ENCODE measurements around the gene CES2.
"Not testable (repeated sequence)": the region's sequence is repeated elsewhere in the genome, so short reads cannot be mapped to it uniquely, and the experiment has no call there.

The CES2 gene

GRCh38 chr16:66936889-66937554 is 1.7 kb downstream of the CES2 start:
- ATAC-seq: no peak
- DNase-seq: no peak

DNA sequence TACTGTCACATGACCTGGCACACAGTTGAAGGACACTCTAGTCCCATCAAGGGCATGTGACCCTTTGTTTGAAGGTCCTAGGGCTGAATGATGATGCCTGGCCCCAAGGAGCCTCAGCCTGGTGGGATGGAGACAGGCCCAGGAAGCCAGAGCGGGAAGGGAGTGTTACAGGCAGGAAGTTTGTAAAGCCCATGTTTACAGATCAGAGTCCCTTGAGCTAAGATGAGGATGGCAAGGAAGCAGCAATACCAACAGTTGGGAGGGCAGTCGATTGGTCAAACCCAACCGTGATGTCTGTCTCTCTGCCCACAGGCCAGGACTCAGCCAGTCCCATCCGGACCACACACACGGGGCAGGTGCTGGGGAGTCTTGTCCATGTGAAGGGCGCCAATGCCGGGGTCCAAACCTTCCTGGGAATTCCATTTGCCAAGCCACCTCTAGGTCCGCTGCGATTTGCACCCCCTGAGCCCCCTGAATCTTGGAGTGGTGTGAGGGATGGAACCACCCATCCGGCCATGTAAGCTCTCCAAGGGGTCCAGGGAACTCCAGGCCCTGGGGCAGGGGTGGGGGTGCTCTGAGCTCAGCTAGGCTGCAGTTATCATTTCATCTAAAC is 2.5 kb downstream of the CES2 start:
- DNase-seq: no peak
- no peak for ATAC-seq

GRCh38 chr16:66939366-66939765 is 4.0 kb downstream of the CES2 start:
- ATAC-seq (no peak), DNase-seq (no peak)

GRCh38 chr16:66940236-66940635 is 4.9 kb downstream of the CES2 start:
- ATAC-seq (no peak), DNase-seq (no peak)

DNA sequence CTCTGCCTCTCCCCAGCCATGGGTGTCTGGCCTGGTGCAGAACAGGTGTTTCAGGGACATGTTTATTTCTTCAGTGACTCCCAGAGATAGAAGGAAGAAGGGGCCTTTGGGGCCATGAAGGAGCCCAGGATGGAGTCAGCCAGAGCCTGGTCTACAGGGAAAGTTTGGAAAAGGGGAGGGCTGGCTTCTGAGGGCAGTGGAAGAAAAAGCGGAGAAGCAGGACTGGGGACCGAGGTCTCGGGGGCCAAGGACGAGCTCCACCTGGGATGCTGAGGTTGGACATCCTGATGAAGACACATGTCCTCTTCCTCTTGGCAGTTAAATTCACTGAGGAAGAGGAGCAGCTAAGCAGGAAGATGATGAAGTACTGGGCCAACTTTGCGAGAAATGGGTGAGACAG is 7.7 kb downstream of the CES2 start:
- ATAC-seq: no peak

GRCh38 chr16:66943426-66944053 is 8.2 kb downstream of the CES2 start:
- DNase-seq (no peak), ATAC-seq (no peak)

More for the DNA sequence above, 7.7 kb downstream of the CES2 start:
- no peak for DNase-seq

DNA sequence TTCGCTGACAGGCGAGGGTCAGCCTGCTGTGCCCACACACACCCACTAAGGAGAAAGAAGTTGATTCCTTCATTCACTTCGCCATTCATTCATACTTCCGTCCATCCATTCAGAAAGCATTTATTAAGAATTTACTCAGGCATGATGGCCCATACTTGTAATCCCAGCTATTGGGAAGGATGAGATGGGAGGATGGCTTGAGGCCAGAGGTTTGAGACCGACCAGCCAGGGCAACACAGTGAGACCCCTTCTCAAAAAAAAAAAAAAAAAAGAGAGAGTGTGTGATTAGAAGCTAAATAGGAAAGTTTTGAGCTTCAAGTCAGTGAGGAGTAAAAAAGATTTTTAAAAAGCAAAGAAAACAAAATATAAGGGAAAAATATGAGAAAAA is 8.7 kb downstream of the CES2 start:
- ATAC-seq (no peak), DNase-seq (no peak)

DNA sequence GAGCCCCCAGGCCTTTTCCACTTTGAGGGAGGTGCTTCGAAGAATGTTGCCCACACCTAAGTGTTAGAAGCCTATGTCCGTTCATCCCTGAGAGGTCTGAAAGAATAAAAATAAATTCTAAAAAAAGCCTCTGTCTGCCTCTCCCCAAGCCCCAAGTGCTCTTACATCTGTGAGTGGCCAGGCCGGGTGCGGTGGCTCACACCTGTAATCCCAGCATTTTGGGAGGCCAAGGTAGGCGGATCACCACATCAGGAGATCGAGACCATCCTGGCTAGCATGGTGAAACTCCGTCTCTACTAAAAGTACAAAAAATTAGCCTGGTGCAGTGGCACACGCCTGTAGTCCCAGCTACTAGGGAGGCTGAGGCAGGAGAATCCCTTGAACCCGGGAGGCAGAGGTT is 9.7 kb downstream of the CES2 start:
- not testable (repeated sequence) for DNase-seq, ATAC-seq

- ATAC-seq: no peak
Measured at GRCh38 chr16:66945939-66946338, 10.6 kb downstream of the CES2 start.

DNA sequence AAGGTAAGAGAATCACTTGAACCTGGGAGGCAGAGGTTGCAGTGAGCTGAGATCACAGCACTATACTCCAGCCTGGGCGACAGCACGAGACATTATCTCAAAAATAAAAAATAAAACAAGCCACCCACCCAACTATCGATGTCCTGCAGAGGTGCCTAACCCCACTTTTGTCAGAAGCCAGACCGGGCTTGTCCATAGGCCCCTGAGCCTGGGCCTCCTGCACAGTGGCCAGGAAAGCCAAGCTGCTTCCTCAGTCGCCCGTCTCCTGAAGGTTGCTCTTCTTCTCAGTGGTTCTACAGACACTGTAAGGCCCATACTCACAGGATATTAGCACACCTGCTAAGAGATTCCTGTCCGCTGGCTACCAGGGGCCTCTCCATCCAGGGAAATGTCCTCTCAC is 11.2 kb downstream of the CES2 start:
- no peak for ATAC-seq

More at GRCh38 chr16:66945939-66946338, 10.6 kb downstream of the CES2 start:
- DNase-seq: no peak

DNA sequence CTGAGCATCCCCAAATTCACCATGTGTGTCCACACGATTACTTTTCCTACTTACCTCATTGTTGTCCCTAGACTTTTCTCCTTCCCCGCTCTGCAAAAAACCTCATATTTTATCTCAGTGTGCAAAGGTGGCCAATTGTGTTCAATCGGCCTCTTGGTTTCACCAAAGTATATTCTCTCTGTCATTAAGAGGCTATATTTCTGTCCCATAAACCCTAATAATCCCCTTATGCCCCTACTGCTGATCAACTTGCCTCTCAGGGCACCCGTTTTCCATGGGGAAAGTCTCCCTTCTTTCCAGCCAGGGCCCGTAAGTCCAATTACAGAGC is 11.6 kb downstream of the CES2 start:
- no peak for DNase-seq

More for the DNA sequence above, 11.2 kb downstream of the CES2 start:
- no peak for DNase-seq

DNA sequence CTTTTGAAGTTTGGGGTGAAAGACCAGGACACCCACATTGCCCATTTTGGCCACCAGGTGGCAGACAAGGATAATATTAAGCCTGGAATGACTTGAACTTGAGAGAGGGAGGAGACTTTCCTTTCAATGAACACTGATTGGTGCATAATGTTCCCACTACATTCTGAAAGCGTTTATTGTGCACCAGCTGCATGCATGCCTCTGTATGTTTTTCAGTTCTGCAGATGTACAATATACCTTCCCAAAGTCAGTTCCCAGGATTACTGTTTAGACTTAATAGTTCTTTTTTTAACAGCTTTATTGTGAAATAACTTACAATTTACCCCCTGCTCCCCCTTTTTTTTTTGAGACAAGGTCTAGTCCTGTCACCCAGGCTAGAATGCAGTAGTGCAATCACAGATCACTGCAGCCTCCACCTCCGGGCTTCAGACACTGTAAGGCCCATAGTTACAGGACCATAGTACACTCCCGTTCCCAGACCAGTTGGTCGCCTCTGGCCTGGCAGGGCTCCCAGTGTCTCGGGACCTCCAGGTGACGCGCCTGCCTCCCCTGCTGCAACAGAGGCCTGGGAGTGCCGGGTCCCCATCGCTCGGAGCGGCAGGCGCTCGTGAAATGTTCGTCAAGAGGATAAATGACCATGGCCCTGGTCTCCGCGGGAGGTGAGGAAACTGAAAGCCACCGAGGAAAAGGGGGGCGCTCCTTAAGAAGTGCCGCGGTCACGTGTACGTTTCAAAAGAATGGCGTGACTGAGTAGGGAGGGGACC is 12.2 kb downstream of the CES2 start:
- peak; percentile 87 for DNase-seq
- ATAC-seq: peak; percentile 81

More for the DNA sequence above, 11.6 kb downstream of the CES2 start:
- no peak for ATAC-seq

DNA sequence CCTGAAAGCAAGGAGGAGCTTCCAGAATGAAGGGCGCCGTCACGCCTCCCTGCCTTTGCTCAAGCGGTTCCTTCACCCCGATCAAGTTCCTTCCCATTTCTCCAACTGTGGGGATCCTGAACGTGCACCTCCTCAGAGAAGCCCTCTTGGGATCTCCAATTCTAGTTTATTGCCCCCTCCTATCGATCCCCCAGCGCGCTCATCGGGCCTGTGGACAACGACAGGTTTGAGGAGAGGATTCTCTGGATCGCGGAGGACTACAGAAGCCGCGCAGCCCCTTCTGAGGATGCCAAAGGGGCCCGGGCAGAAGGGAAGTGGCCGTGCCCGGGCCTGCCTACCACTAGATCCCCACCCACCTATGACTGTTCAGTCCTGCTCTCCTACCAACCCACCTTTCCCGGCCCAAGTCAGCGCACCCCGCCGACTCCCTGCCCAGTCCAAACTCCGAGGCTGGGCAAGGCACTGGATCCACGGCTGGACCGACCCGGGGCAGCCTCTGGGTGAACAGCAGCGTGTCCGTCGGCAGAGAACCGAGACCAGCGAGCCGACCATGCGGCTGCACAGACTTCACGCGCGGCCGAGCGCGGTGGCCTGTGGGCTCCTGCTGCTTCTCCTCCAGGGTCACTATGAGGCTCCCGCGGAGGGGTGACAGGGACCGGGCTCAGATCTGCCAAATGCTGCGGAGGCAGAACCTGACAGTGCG is 13.0 kb downstream of the CES2 start:
- no peak for DNase-seq
- ATAC-seq: peak; percentile 19

DNA sequence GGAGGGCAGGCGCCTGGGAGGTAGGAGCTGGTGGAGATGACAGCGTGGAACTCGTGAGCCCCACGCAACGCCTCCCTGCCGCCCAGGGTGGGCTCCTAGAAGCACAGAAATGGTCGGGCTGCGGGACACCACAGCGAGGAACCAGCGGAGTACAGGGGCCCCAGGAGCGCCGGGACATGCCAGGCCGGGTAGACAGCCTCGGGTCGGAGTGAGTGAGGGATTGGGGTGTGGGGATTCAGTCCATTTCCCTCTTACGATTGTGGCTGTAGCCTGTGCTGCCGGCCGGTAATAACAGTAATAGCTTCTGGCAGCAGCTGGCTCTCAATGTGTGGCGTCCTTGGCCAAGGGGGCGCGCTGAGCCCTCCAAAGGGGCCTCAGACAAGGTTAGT is 13.5 kb downstream of the CES2 start:
- no peak for ATAC-seq
- no peak for DNase-seq

- DNase-seq: no peak
- no peak for ATAC-seq
Measured at GRCh38 chr16:66949472-66949871, 14.2 kb downstream of the CES2 start.

DNA sequence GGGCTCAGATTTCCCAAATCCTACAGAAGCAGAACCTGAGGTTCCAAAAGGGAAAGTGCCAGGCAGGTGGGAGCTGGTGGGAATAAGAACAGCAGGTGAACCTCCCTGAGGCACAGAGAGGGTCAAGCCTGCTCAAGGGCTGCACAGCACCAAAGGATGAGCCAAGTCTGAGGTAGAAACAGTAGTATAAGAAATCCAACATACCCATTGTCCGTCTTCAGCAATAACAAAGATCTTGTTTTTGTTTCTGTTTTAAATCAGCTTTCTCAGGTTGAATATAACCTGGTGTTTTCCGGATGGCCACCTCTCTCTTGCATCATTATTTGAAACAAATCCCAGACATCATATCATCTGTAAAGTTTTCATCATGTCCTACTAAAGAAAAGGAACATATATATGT is 15.1 kb downstream of the CES2 start:
- no peak for DNase-seq
- no peak for ATAC-seq

- no peak for ATAC-seq
Measured at GRCh38 chr16:66950971-66951790, 15.9 kb downstream of the CES2 start.

GRCh38 chr16:66952430-66953110 is 17.3 kb downstream of the CES2 start:
- DNase-seq (no peak), ATAC-seq (no peak)

More at GRCh38 chr16:66950971-66951790, 15.9 kb downstream of the CES2 start:
- DNase-seq: no peak

GRCh38 chr16:66953462-66954096 is 18.3 kb downstream of the CES2 start:
- no peak for DNase-seq
- no peak for ATAC-seq

DNA sequence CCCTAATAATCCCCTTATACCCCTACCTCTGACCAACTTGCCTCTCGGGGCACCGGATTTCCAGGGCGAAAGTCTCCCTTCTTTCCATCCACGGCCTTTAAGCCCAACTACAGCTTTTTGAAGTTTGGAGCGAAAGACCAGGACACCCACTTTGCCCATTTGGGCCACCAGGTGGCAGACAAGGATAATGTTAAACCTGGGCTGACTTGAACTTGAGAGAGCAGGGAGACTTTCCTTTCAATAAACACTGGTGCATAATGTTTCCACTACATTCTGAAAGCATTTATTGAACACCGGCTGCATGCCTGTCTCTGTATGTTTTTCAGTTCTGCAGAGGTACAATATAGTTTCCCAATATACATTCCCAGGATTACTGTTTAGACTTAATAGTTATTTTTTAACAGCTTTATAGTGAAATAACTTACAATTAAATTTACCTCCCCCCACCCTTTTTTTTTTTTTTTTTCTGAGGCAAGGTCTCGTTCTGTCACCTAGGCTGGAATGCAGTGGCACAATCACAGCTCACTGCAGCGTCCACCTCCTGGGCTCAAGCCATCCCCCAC is 18.9 kb downstream of the CES2 start:
- ATAC-seq: peak; percentile 67
- DNase-seq: peak; percentile 81
